Mucosa of rectum (tissue), 2 donors: ENCODE measurements around the gene ACOT4.
"Not testable (repeated sequence)": the region's sequence is repeated elsewhere in the genome, so short reads cannot be mapped to it uniquely, and the experiment has no call there.

Source experiments
- H3K27ac ChIP-seq, 2 donors: one replicate each; pipeline ENCODE4 v1.7.0; 2013; ENCODE audit warnings: inconsistent platforms in 2 of 2, low read depth in 2 of 2, low read length in 2 of 2
- H3K27me3 ChIP-seq, 2 donors: one replicate each; pipeline ENCODE4 v1.7.0; 2013; ENCODE audit warnings: low read length in 2 of 2; ENCODE audit not compliant: control insufficient read depth in 2 of 2, insufficient read depth in 2 of 2
- H3K36me3 ChIP-seq, 2 donors: one replicate each; pipeline ENCODE4 v1.7.0; 2013; ENCODE audit warnings: low read length in 2 of 2; ENCODE audit not compliant: control insufficient read depth in 2 of 2, insufficient read depth in 2 of 2
- H3K4me1 ChIP-seq, 2 donors: one replicate each; pipeline ENCODE4 v1.7.0; 2013; ENCODE audit warnings: low read length in 2 of 2, mild to moderate bottlenecking in 1 of 2; ENCODE audit not compliant: control insufficient read depth in 2 of 2, insufficient read depth in 2 of 2
- H3K4me3 ChIP-seq, 2 donors: one replicate each; pipeline ENCODE4 v1.7.0; 2013; ENCODE audit warnings: low read length in 2 of 2
- H3K9ac ChIP-seq, 2 donors: one replicate each; pipeline ENCODE4 v1.7.0; 2013; ENCODE audit warnings: low read length in 2 of 2, low read depth in 1 of 2, mild to moderate bottlenecking in 1 of 2
- H3K9me3 ChIP-seq, 2 donors: one replicate each; pipeline ENCODE4 v1.7.0; 2013; ENCODE audit warnings: low read length in 2 of 2; ENCODE audit not compliant: control insufficient read depth in 2 of 2
- donor health status: healthy.
- donor health status: Normal muscosa, but diverticular disease.

The ACOT4 gene

DNA sequence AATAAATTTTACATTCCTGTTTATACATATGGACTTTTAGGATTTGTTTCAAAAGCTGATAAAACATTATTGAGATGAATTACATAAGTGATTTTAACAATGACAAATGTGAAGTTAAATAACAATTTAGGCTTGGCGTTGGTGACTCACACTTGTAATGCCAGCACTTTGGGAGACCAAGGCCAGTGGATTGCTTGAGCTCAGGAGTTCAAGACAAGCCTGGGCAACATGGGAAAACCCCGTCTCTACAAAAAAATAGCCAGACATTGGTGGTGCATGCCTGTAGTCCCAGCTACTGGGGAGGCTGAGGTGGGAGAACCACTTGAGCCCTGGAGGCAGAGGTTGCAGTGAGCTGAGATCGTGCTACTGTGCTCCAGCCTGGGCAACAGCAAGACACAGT, 15.3 kb upstream of the ACOT4 start:
- no peak overlapping the region for H3K27ac ChIP-seq
- no peak overlapping the region for H3K4me3 ChIP-seq
- H3K4me1 ChIP-seq = no peaks in the 10 kb centered on the region
- no peaks in the 10 kb centered on the region for H3K9me3 ChIP-seq
- H3K36me3 ChIP-seq = peaks cover 3 to 9% of the 10 kb centered on the region in 2 donors
- no peaks in the 10 kb centered on the region for H3K27me3 ChIP-seq
- H3K9ac ChIP-seq = no peak overlapping the region

DNA sequence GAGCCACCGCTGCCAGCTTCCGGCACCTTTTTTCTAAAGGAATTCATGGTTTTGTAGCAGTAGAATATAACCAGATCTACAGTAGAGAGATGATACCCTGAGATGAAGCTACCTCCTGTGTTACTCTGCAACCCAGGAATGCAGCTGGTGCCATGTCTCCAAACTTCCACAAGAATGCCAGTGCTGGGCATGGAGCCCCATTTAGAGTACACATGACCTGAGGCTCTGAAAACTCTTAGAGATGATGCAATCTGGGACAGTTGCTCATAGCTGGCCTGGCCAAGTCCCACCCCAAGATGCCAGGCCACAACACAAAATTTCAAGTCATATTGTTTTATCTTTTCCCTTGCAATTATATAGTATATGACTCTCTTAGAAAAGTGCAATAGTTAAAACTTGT, 14.5 kb upstream of the ACOT4 start:
- not testable (repeated sequence) for H3K27ac ChIP-seq, H3K4me1 ChIP-seq, H3K27me3 ChIP-seq, H3K4me3 ChIP-seq, H3K9ac ChIP-seq, H3K9me3 ChIP-seq, H3K36me3 ChIP-seq

DNA sequence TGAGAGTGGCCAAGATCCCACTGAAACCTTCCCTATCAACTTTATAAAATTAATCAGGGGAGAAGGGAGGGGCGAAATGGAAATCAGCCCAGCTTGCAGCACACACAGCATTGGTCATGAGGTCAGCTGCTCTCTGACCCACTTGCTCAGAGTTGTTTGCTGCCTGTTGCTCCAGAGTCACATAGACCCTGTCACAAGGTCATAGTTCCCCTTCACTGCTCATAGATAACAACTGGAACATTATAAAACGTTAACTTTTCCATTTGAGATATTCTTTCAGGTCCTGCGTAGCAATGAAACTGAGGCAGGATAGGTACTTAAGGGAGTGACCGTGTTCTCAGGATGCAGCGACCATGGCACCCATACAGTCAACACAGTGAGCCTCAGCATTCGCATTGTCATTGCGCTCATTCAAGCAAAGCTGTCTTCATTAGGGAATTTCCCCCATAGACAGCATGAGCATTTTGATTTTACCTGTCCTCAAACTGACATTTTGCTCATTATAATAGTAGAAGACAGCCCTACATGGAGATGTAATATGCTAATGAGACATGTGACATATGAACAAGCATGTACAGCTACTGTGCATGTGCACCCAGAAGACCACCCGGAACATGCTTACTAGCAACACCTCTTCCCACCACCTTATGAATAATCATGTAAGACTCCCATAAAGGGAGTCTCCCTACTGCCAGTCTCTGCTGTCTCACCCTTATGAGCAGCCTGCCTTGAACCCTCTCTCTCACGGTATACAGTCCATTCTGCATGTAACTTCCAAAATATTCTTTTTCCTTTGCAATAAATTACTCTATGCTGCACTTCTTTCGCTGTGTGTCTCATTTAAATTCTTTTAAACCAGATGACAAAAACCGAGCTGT, 9.3 kb upstream of the ACOT4 start:
- H3K9ac ChIP-seq, H3K4me3 ChIP-seq, H3K36me3 ChIP-seq, H3K4me1 ChIP-seq, H3K9me3 ChIP-seq, H3K27me3 ChIP-seq, H3K27ac ChIP-seq: not testable (repeated sequence)

- no peaks in the 10 kb centered on the region for H3K4me1 ChIP-seq
- no peak overlapping the region for H3K27ac ChIP-seq
- no peaks in the 10 kb centered on the region for H3K9me3 ChIP-seq
- H3K27me3 ChIP-seq = no peaks in the 10 kb centered on the region
- no peak overlapping the region for H3K4me3 ChIP-seq
- H3K9ac ChIP-seq = no peak overlapping the region
- no peaks in the 10 kb centered on the region for H3K36me3 ChIP-seq
Measured at GRCh38 chr14:73588695-73589094, 3.0 kb upstream of the ACOT4 start.

DNA sequence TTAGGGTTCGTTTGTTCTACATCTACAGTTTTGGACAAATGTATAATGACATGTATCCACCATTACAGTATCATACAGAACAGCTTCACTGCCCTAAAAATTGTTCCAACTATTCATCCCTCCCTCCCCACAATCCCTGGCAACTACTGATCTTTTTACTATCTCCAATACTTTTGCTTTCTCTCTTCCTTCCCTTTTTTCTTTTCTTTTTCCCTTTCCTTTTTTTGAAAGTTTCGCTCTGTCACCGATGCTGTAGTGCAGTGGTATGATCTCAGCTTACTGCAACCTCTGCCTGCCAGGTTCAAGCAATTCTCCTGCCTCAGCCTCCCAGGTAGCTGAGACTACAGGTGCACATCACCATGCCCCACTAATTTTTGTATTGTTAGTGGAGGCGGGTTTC, 2.6 kb upstream of the ACOT4 start:
- Histone ChIP-seq H3K4me1 (no peaks in the 10 kb centered on the region), H3K36me3 (no peaks in the 10 kb centered on the region), H3K27me3 (no peaks in the 10 kb centered on the region), H3K9me3 (no peaks in the 10 kb centered on the region), H3K4me3 (no peak overlapping the region), H3K27ac (no peak overlapping the region), H3K9ac (no peak overlapping the region)

GRCh38 chr14:73590673-73591004, 1.0 kb upstream of the ACOT4 start:
- H3K9me3 ChIP-seq, H3K4me1 ChIP-seq, H3K36me3 ChIP-seq, H3K27me3 ChIP-seq, H3K9ac ChIP-seq, H3K27ac ChIP-seq, H3K4me3 ChIP-seq: not testable (repeated sequence)

DNA sequence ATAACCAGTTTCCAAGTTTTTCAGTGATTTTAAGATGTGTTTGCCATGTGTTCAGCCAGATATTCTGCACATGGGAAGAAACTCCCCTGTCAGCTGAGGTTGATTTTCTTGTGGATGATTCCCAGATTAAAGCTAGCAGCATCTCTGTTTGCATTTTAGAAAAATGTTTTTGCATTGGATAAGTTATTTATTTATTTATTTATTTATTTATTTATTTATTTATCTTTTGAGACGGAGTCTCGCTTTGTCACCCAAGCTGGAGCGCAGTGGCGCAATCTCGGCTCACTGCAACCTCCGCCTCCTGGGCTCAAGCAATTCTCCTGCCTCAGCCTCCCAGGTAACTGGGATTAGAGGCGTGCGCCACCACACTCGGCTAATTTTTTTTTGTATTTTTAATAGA, 2.8 kb downstream of the ACOT4 start:
- Histone ChIP-seq H3K9ac (no peak overlapping the region), H3K27me3 (no peaks in the 10 kb centered on the region), H3K9me3 (no peaks in the 10 kb centered on the region), H3K4me3 (no peak overlapping the region), H3K36me3 (no peaks in the 10 kb centered on the region), H3K4me1 (peaks cover 0 to 2% of the 10 kb centered on the region in 2 donors), H3K27ac (no peak overlapping the region)

DNA sequence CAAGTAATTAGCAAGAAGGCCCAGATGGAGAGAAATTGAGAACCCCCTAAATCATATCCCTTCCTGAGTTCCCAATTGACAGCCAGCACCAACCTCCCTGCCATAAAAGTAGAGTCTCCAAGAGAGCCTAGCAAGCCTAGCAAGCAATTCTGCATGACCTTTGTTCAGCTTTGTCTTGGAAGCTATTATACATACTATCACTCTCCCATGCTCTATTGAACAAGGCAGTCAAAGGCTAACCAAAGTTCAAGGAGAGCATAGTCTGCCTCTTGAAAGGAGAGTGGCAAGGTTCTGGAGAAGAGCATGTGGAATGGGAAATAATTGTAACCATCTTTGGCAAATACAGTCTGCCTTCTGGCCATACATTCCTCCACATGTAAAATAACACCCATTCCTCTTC, 7.8 kb downstream of the ACOT4 start:
- Histone ChIP-seq H3K9me3 (no peaks in the 10 kb centered on the region), H3K27ac (no peak overlapping the region), H3K9ac (no peak overlapping the region), H3K4me3 (no peak overlapping the region), H3K36me3 (no peaks in the 10 kb centered on the region), H3K4me1 (peaks cover 0 to 2% of the 10 kb centered on the region in 2 donors), H3K27me3 (no peaks in the 10 kb centered on the region)

- Histone ChIP-seq H3K9ac (no peak overlapping the region), H3K9me3 (no peaks in the 10 kb centered on the region), H3K27ac (no peak overlapping the region), H3K36me3 (no peaks in the 10 kb centered on the region), H3K4me1 (peaks cover 0 to 2% of the 10 kb centered on the region in 2 donors), H3K4me3 (no peak overlapping the region), H3K27me3 (no peaks in the 10 kb centered on the region)
Measured at GRCh38 chr14:73602994-73603393, 11.3 kb downstream of the ACOT4 start.

DNA sequence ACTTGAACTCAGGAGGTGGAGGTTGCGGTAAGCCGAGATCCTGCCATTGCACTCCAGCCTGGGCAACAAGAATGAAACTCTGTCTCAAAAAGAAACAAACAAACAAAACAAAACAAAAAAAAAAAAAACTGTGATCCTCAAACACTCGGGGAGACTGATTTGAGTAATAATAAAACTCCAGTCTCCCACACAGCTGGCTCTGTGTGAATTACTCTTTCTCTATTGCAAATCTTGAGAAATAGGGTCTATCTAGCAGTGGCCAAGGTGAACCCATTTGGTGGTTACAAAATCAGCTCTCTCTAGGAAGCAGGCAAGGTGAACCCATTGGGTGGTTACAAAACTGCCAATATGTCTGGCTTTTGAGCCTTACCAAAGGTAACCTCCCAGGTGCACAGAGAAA, 14.6 kb downstream of the ACOT4 start:
- H3K27ac ChIP-seq = no peak overlapping the region
- H3K27me3 ChIP-seq = no peaks in the 10 kb centered on the region
- no peak overlapping the region for H3K9ac ChIP-seq
- H3K36me3 ChIP-seq = no peaks in the 10 kb centered on the region
- no peak overlapping the region for H3K4me3 ChIP-seq
- H3K4me1 ChIP-seq = no peaks in the 10 kb centered on the region
- no peaks in the 10 kb centered on the region for H3K9me3 ChIP-seq

- no peak overlapping the region for H3K4me3 ChIP-seq
Measured at GRCh38 chr14:73607241-73607640, 15.6 kb downstream of the ACOT4 start.

More at GRCh38 chr14:73607241-73607640, 15.6 kb downstream of the ACOT4 start:
- H3K4me1 ChIP-seq = no peaks in the 10 kb centered on the region
- no peaks in the 10 kb centered on the region for H3K9me3 ChIP-seq
- no peaks in the 10 kb centered on the region for H3K36me3 ChIP-seq
- H3K27me3 ChIP-seq = no peaks in the 10 kb centered on the region
- H3K9ac ChIP-seq = no peak overlapping the region
- no peak overlapping the region for H3K27ac ChIP-seq
